GM19324 (cell line): ENCODE results near the gene DRD1.

Experiments
- ATAC-seq: cut with Tn5 transposase; IDR thresholded peaks from one replicate; pipeline ENCODE4 v1.9.1; 2021; ENCODE audit warnings: mild to moderate bottlenecking, moderate library complexity; ENCODE audit not compliant: unreplicated experiment, low FRiP score

Gene DRD1

GRCh38 chr5:175444060-175444904, at the start of gene DRD1:
Gene DRD1, minus strand, starts transcription at chr5:175444182. Its CDS starts 1,083 bp downstream, at chr5:175443099.
- no peak for ATAC-seq

GRCh38 chr5:175493726-175494125, 49.7 kb upstream of the DRD1 start:
- no peak for ATAC-seq

GRCh38 chr5:175493260-175493659, 49.3 kb upstream of the DRD1 start:
- ATAC-seq: no peak

- no peak for ATAC-seq
Observed at GRCh38 chr5:175491223-175491622, 47.2 kb upstream of the DRD1 start.

- no peak for ATAC-seq
Observed at GRCh38 chr5:175489693-175490443, 45.9 kb upstream of the DRD1 start.

- no peak for ATAC-seq
Observed at GRCh38 chr5:175487514-175488222, 43.7 kb upstream of the DRD1 start.

- ATAC-seq: no peak
Observed at GRCh38 chr5:175485631-175486030, 41.6 kb upstream of the DRD1 start.

- no peak for ATAC-seq
Observed at GRCh38 chr5:175484829-175485228, 40.8 kb upstream of the DRD1 start.

- ATAC-seq: no peak
Observed at GRCh38 chr5:175484322-175484721, 40.3 kb upstream of the DRD1 start.

GRCh38 chr5:175483337-175483736, 39.4 kb upstream of the DRD1 start:
- no peak for ATAC-seq

- peak; percentile 5 for ATAC-seq
Observed at GRCh38 chr5:175479125-175479881, 35.3 kb upstream of the DRD1 start.

GRCh38 chr5:175478384-175479124, 34.6 kb upstream of the DRD1 start, which contains the start of gene SFXN1:
Gene SFXN1, plus strand, starts transcription at chr5:175478560. Its CDS starts 13,544 bp downstream, at chr5:175492104.
- ATAC-seq: peak; percentile 90

- no peak for ATAC-seq
Observed at GRCh38 chr5:175478008-175478383, 34.0 kb upstream of the DRD1 start.

GRCh38 chr5:175477440-175477839, 33.5 kb upstream of the DRD1 start:
- ATAC-seq: no peak

GRCh38 chr5:175475248-175475647, 31.3 kb upstream of the DRD1 start:
- no peak for ATAC-seq

GRCh38 chr5:175472378-175472777, 28.4 kb upstream of the DRD1 start:
- no peak for ATAC-seq

- ATAC-seq: no peak
Observed at GRCh38 chr5:175471628-175472027, 27.6 kb upstream of the DRD1 start.

- no peak for ATAC-seq
Observed at GRCh38 chr5:175471196-175471595, 27.2 kb upstream of the DRD1 start.

- ATAC-seq: no peak
Observed at GRCh38 chr5:175470781-175471180, 26.8 kb upstream of the DRD1 start.

- ATAC-seq: no peak
Observed at GRCh38 chr5:175469916-175470315, 25.9 kb upstream of the DRD1 start.
